ENCODE data around the gene PIGC. TPM values are rescaled to one million over a fixed set of nuclear protein-coding genes. Genes with fewer than 3 reads are reported as not detected.

PIGC gene
- total RNA-seq, 2 experiments from 2014 or later: 16.6 to 17.4 TPM

GRCh38 chr1:172402878-172403569, 40.8 kb downstream of the PIGC start:
- no peaks in the 10 kb centered on the region for H3K9me3 Mint-ChIP-seq
- ChIA-PET POLR2A (no interaction called here), CTCF (interaction anchor here (0.6 to 1.9 kb wide), 3 partner anchors 313 to 602 kb away, joined by 3 to 4 read pairs (median 3); no protein-coding TSS in a partner anchor)
- no peak overlapping the region for H3K27ac Mint-ChIP-seq
- H3K27me3 Mint-ChIP-seq: no peaks in the 10 kb centered on the region
- DNase-seq: no peak
- intact Hi-C loops (cut with micrococcal nuclease): no loop called here
- no peaks in the 10 kb centered on the region for H3K36me3 Mint-ChIP-seq
- H3K4me1 Mint-ChIP-seq (ENCODE audit: low read depth): peaks cover 37% of the 10 kb centered on the region
- H3K4me3 Mint-ChIP-seq: no peak overlapping the region

GRCh38 chr1:172401892-172402291, 42.0 kb downstream of the PIGC start:
- ChIA-PET POLR2A (no interaction called here), CTCF (interaction anchor here (0.6 to 4.6 kb wide), 5 partner anchors 43 to 601 kb away, joined by 3 to 25 read pairs (median 3); no protein-coding TSS in a partner anchor)
- no peak overlapping the region for H3K27ac Mint-ChIP-seq
- H3K36me3 Mint-ChIP-seq: no peaks in the 10 kb centered on the region
- H3K4me1 Mint-ChIP-seq (ENCODE audit: low read depth): peaks cover 48% of the 10 kb centered on the region
- no peaks in the 10 kb centered on the region for H3K27me3 Mint-ChIP-seq
- intact Hi-C loops (cut with micrococcal nuclease): no loop called here
- H3K4me3 Mint-ChIP-seq: no peak overlapping the region
- H3K9me3 Mint-ChIP-seq: no peaks in the 10 kb centered on the region
- DNase-seq: no peak

GRCh38 chr1:172401477-172401876, 42.4 kb downstream of the PIGC start:
- CTCF ChIA-PET: interaction anchor here (0.8 to 4.8 kb wide), 6 partner anchors 42 to 400 kb away, joined by 3 to 47 read pairs (median 14); no protein-coding TSS in a partner anchor
- H3K27ac Mint-ChIP-seq: no peak overlapping the region
- POLR2A ChIA-PET: no interaction called here
- H3K4me1 Mint-ChIP-seq (ENCODE audit: low read depth): peaks cover 49% of the 10 kb centered on the region
- no peaks in the 10 kb centered on the region for H3K9me3 Mint-ChIP-seq
- intact Hi-C loops (cut with micrococcal nuclease): no loop called here
- DNase-seq: no peak
- H3K4me3 Mint-ChIP-seq: no peak overlapping the region
- no peaks in the 10 kb centered on the region for H3K36me3 Mint-ChIP-seq
- no peaks in the 10 kb centered on the region for H3K27me3 Mint-ChIP-seq

- CTCF ChIA-PET: interaction anchor here (0.9 to 4.8 kb wide), 7 partner anchors 10 to 399 kb away, joined by 3 to 47 read pairs (median 23); no protein-coding TSS in a partner anchor
- no peak overlapping the region for H3K27ac Mint-ChIP-seq
- POLR2A ChIA-PET: no interaction called here
- DNase-seq: no peak
- H3K27me3 Mint-ChIP-seq: no peaks in the 10 kb centered on the region
- no peaks in the 10 kb centered on the region for H3K36me3 Mint-ChIP-seq
- intact Hi-C loops (cut with micrococcal nuclease): no loop called here
- no peaks in the 10 kb centered on the region for H3K9me3 Mint-ChIP-seq
- H3K4me3 Mint-ChIP-seq: no peak overlapping the region
- peaks cover 52% of the 10 kb centered on the region for H3K4me1 Mint-ChIP-seq (ENCODE audit: low read depth)
Observed at GRCh38 chr1:172400722-172401105, 43.2 kb downstream of the PIGC start.

- intact Hi-C loops (cut with micrococcal nuclease): loop anchor here (1.0 to 2.0 kb wide), 6 partner anchors 29 to 398 kb away; partner anchors contain the start of gene PIGC
- H3K9me3 Mint-ChIP-seq: no peaks in the 10 kb centered on the region
Observed at GRCh38 chr1:172399756-172400721, 43.8 kb downstream of the PIGC start.

GRCh38 chr1:172398970-172399755, 44.7 kb downstream of the PIGC start:
- Mint-ChIP-seq H3K4me1 (ENCODE audit: low read depth) (peaks cover 67% of the 10 kb centered on the region), H3K27me3 (no peaks in the 10 kb centered on the region), H3K4me3 (peak overlapping the region; percentile 15), H3K36me3 (no peaks in the 10 kb centered on the region), H3K27ac (peak overlapping the region; percentile 72), H3K9me3 (no peaks in the 10 kb centered on the region)
- peak; percentile 41 for DNase-seq
- POLR2A ChIA-PET: interaction anchor here (1.0 kb wide), 1 partner anchor 309 kb away, joined by 3 read pairs; no protein-coding TSS in a partner anchor
- intact Hi-C loops (cut with micrococcal nuclease): loop anchor here (1.0 to 2.0 kb wide), 6 partner anchors 30 to 397 kb away; partner anchors contain the start of gene PIGC
- CTCF ChIA-PET: interaction anchor here (0.6 to 4.8 kb wide), 33 partner anchors 9 to 597 kb away, joined by 3 to 47 read pairs (median 4); partner anchors contain the start of genes C1orf105 and PIGC

More at GRCh38 chr1:172399756-172400721, 43.8 kb downstream of the PIGC start:
- no peaks in the 10 kb centered on the region for H3K27me3 Mint-ChIP-seq
- ChIA-PET CTCF (interaction anchor here (0.6 to 4.8 kb wide), 29 partner anchors 8 to 598 kb away, joined by 3 to 47 read pairs (median 4); partner anchors contain the start of gene C1orf105), POLR2A (interaction anchor here (1.0 kb wide), 1 partner anchor 309 kb away, joined by 3 read pairs; no protein-coding TSS in a partner anchor)
- no peaks in the 10 kb centered on the region for H3K36me3 Mint-ChIP-seq
- no peak overlapping the region for H3K4me3 Mint-ChIP-seq
- H3K4me1 Mint-ChIP-seq (ENCODE audit: low read depth): peaks cover 58% of the 10 kb centered on the region
- peak overlapping the region; percentile 3 for H3K27ac Mint-ChIP-seq
- no peak for DNase-seq

GRCh38 chr1:172398193-172398592, 45.7 kb downstream of the PIGC start:
- H3K4me3 Mint-ChIP-seq: no peak overlapping the region
- no peaks in the 10 kb centered on the region for H3K27me3 Mint-ChIP-seq
- no peaks in the 10 kb centered on the region for H3K36me3 Mint-ChIP-seq
- ChIA-PET CTCF (interaction anchor here (0.6 to 4.8 kb wide), 10 partner anchors 21 to 396 kb away, joined by 3 to 47 read pairs (median 9); partner anchors contain the start of gene PIGC), POLR2A (no interaction called here)
- H3K9me3 Mint-ChIP-seq: no peaks in the 10 kb centered on the region
- no peak for DNase-seq
- H3K4me1 Mint-ChIP-seq (ENCODE audit: low read depth): peaks cover 71% of the 10 kb centered on the region
- H3K27ac Mint-ChIP-seq: no peak overlapping the region
- intact Hi-C loops (cut with micrococcal nuclease): loop anchor here (2.0 kb wide), 1 partner anchor 47 kb away; the partner anchor contains the start of gene PIGC

- POLR2A ChIA-PET: interaction anchor here (0.8 to 1.6 kb wide), 2 partner anchors 14 to 59 kb away, joined by 3 to 8 read pairs; no protein-coding TSS in a partner anchor
- CTCF ChIA-PET: interaction anchor here (0.6 to 4.8 kb wide), 8 partner anchors 20 to 396 kb away, joined by 3 to 47 read pairs (median 16); partner anchors contain the start of gene PIGC
Observed at GRCh38 chr1:172397633-172398032, 46.2 kb downstream of the PIGC start.

GRCh38 chr1:172397221-172397620, 46.6 kb downstream of the PIGC start:
- Mint-ChIP-seq H3K4me1 (ENCODE audit: low read depth) (peaks cover 78% of the 10 kb centered on the region), H3K4me3 (no peak overlapping the region), H3K36me3 (no peaks in the 10 kb centered on the region), H3K9me3 (no peaks in the 10 kb centered on the region), H3K27ac (no peak overlapping the region), H3K27me3 (no peaks in the 10 kb centered on the region)
- intact Hi-C loops (cut with micrococcal nuclease): no loop called here
- ChIA-PET POLR2A (interaction anchor here (0.8 to 1.6 kb wide), 2 partner anchors 14 to 59 kb away, joined by 3 to 8 read pairs; no protein-coding TSS in a partner anchor), CTCF (interaction anchor here (0.7 to 4.8 kb wide), 7 partner anchors 19 to 307 kb away, joined by 3 to 47 read pairs (median 8); partner anchors contain the start of gene PIGC)
- DNase-seq: no peak

More at GRCh38 chr1:172397633-172398032, 46.2 kb downstream of the PIGC start:
- Mint-ChIP-seq H3K27ac (no peak overlapping the region), H3K36me3 (no peaks in the 10 kb centered on the region), H3K4me1 (ENCODE audit: low read depth) (peaks cover 76% of the 10 kb centered on the region), H3K27me3 (no peaks in the 10 kb centered on the region), H3K4me3 (no peak overlapping the region), H3K9me3 (no peaks in the 10 kb centered on the region)
- intact Hi-C loops (cut with micrococcal nuclease): loop anchor here (2.0 kb wide), 1 partner anchor 47 kb away; the partner anchor contains the start of gene PIGC
- no peak for DNase-seq

- no peak overlapping the region for H3K4me3 Mint-ChIP-seq
- no peaks in the 10 kb centered on the region for H3K27me3 Mint-ChIP-seq
- DNase-seq: no peak
- H3K4me1 Mint-ChIP-seq (ENCODE audit: low read depth): peaks cover 82% of the 10 kb centered on the region
- no peaks in the 10 kb centered on the region for H3K36me3 Mint-ChIP-seq
- ChIA-PET CTCF (interaction anchor here (0.7 to 1.0 kb wide), 2 partner anchors 10 to 42 kb away, joined by 3 read pairs; no protein-coding TSS in a partner anchor), POLR2A (no interaction called here)
- intact Hi-C loops (cut with micrococcal nuclease): no loop called here
- no peaks in the 10 kb centered on the region for H3K9me3 Mint-ChIP-seq
- H3K27ac Mint-ChIP-seq: no peak overlapping the region
Observed at GRCh38 chr1:172395576-172395975, 48.3 kb downstream of the PIGC start.

Data from activated CD4-positive, alpha-beta memory T cell treated with anti-CD3 and anti-CD28 coated beads for 36 hours (primary cell).